ENCODE data around the gene UBE2Q1. TPM values are rescaled to one million over a fixed set of nuclear protein-coding genes. Genes with fewer than 3 reads are reported as not detected.

The UBE2Q1 gene
- total RNA-seq, 1 donor from 2014 or later = 77.3 TPM

- H3K27ac Mint-ChIP-seq (ENCODE audit: unreplicated experiment) = no peak overlapping the region
- TF ChIP-seq CTCF (IDR thresholded peaks at IDR 0.05) = no peak
- H3K9me3 Mint-ChIP-seq (ENCODE audit: unreplicated experiment) = no peaks in the 10 kb centered on the region
- H3K27me3 Mint-ChIP-seq (ENCODE audit: unreplicated experiment) = no peaks in the 10 kb centered on the region
- no peak for DNase-seq (ENCODE audit: extremely low spot score, unreplicated experiment)
- no peak overlapping the region for H3K4me3 Mint-ChIP-seq (ENCODE audit: unreplicated experiment)
- peaks cover 22% of the 10 kb centered on the region for H3K4me1 Mint-ChIP-seq (ENCODE audit: unreplicated experiment)
- peaks cover 52% of the 10 kb centered on the region for H3K36me3 Mint-ChIP-seq (ENCODE audit: unreplicated experiment)
These were observed 6.4 kb downstream of the UBE2Q1 start for GRCh38 chr1:154552036-154552435.

- Mint-ChIP-seq H3K4me3 (ENCODE audit: unreplicated experiment) (no peak overlapping the region), H3K9me3 (ENCODE audit: unreplicated experiment) (no peaks in the 10 kb centered on the region), H3K4me1 (ENCODE audit: unreplicated experiment) (peaks cover 17% of the 10 kb centered on the region), H3K36me3 (ENCODE audit: unreplicated experiment) (peaks cover 52% of the 10 kb centered on the region), H3K27me3 (ENCODE audit: unreplicated experiment) (no peaks in the 10 kb centered on the region), H3K27ac (ENCODE audit: unreplicated experiment) (no peak overlapping the region)
- DNase-seq (ENCODE audit: extremely low spot score, unreplicated experiment) = no peak
- no peak for TF ChIP-seq CTCF (IDR thresholded peaks at IDR 0.05)
These were observed 7.0 kb downstream of the UBE2Q1 start for GRCh38 chr1:154551474-154551873.

GRCh38 chr1:154550657-154551056, 7.8 kb downstream of the UBE2Q1 start:
- H3K27me3 Mint-ChIP-seq (ENCODE audit: unreplicated experiment) = no peaks in the 10 kb centered on the region
- peaks cover 9% of the 10 kb centered on the region for H3K4me1 Mint-ChIP-seq (ENCODE audit: unreplicated experiment)
- no peaks in the 10 kb centered on the region for H3K9me3 Mint-ChIP-seq (ENCODE audit: unreplicated experiment)
- no peak for DNase-seq (ENCODE audit: extremely low spot score, unreplicated experiment)
- TF ChIP-seq CTCF (IDR thresholded peaks at IDR 0.05) = no peak
- no peak overlapping the region for H3K27ac Mint-ChIP-seq (ENCODE audit: unreplicated experiment)
- H3K4me3 Mint-ChIP-seq (ENCODE audit: unreplicated experiment) = no peak overlapping the region
- peaks cover 49% of the 10 kb centered on the region for H3K36me3 Mint-ChIP-seq (ENCODE audit: unreplicated experiment)

- DNase-seq (ENCODE audit: extremely low spot score, unreplicated experiment) = no peak
- Mint-ChIP-seq H3K27ac (ENCODE audit: unreplicated experiment) (no peak overlapping the region), H3K36me3 (ENCODE audit: unreplicated experiment) (peaks cover 45% of the 10 kb centered on the region), H3K4me1 (ENCODE audit: unreplicated experiment) (peaks cover 7% of the 10 kb centered on the region), H3K4me3 (ENCODE audit: unreplicated experiment) (no peak overlapping the region), H3K9me3 (ENCODE audit: unreplicated experiment) (no peaks in the 10 kb centered on the region), H3K27me3 (ENCODE audit: unreplicated experiment) (no peaks in the 10 kb centered on the region)
- TF ChIP-seq CTCF (IDR thresholded peaks at IDR 0.05) = no peak
These were observed 8.4 kb downstream of the UBE2Q1 start for GRCh38 chr1:154550070-154550469.

- Mint-ChIP-seq H3K9me3 (ENCODE audit: unreplicated experiment) (no peaks in the 10 kb centered on the region), H3K36me3 (ENCODE audit: unreplicated experiment) (peaks cover 38% of the 10 kb centered on the region), H3K4me3 (ENCODE audit: unreplicated experiment) (no peak overlapping the region), H3K4me1 (ENCODE audit: unreplicated experiment) (peaks cover 5% of the 10 kb centered on the region), H3K27ac (ENCODE audit: unreplicated experiment) (no peak overlapping the region), H3K27me3 (ENCODE audit: unreplicated experiment) (no peaks in the 10 kb centered on the region)
- TF ChIP-seq CTCF (IDR thresholded peaks at IDR 0.05) = no peak
- DNase-seq (ENCODE audit: extremely low spot score, unreplicated experiment) = no peak
These were observed 9.2 kb downstream of the UBE2Q1 start for GRCh38 chr1:154549202-154549770.

Data from osteocyte (in vitro differentiated cells).